Caco-2 (cell line): ENCODE results near the gene GPT2. TPM values are rescaled to one million over a fixed set of nuclear protein-coding genes. Genes with fewer than 3 reads are reported as not detected.
A peak's percentile ranks its signal among the peaks of the same experiment; 100 is the strongest.
"Not testable (repeated sequence)": the region's sequence is repeated elsewhere in the genome, so short reads cannot be mapped to it uniquely, and the experiment has no call there.

Source experiments
- BruUV-seq: library from RNA; stranded (reverse); fragments of 400-500 nt; replicated peaks from 2 replicates; lab custom pipeline; 2021; lab: Mats Ljungman, UMichigan
- CTCF ChIA-PET: fragments of 300-600 bp; sonication (Branson Sonifier 250); formaldehyde crosslinking; loops from one replicate; lab custom pipeline; 2022; ENCODE audit warnings: antibody characterized with exemption; lab: Charles Lee
- POLR2A ChIA-PET: fragments of 300-600 bp; sonication (Branson Sonifier 250); formaldehyde crosslinking; loops from one replicate; lab custom pipeline; 2022; ENCODE audit warnings: antibody characterized with exemption; lab: Charles Lee
- DNase-seq, 2 experiments: peaks; one replicate each; pipeline versions ENCODE4 v3.0.0 to v3.0.0-alpha.2; 2020 to 2022
- H3K27me3 ChIP-seq: replicated peaks from 2 replicates; pipeline ENCODE4 v1.6.0; 2011; ENCODE audit warnings: low read length; ENCODE audit not compliant: control insufficient read depth, insufficient read depth
- H3K36me3 ChIP-seq: 2 replicates; pipeline ENCODE4 v1.5.1; 2011; ENCODE audit warnings: low read length; ENCODE audit not compliant: control insufficient read depth, insufficient read depth
- H3K4me1 ChIP-seq: fragments of 250-450 bp; sonication (Bioruptor Pico); 2 replicates; pipeline ENCODE4 v1.5.1; 2020; ENCODE audit warnings: mild to moderate bottlenecking
- H3K4me3 ChIP-seq: 2 replicates; pipeline ENCODE4 v1.5.1; 2011; ENCODE audit warnings: low read depth, mild to moderate bottlenecking, control low read depth, low read length
- H3K9me3 ChIP-seq: fragments of 250-450 bp; sonication (Bioruptor Pico); 2 replicates; pipeline ENCODE4 v1.5.1; 2020; ENCODE audit warnings: mild to moderate bottlenecking, moderate library complexity
- H3K27ac Mint-ChIP-seq: one replicate; pipeline ENCODE4 v1.8.0; 2022; ENCODE audit warnings: mixed read lengths; ENCODE audit not compliant: unreplicated experiment
- H3K27me3 Mint-ChIP-seq: one replicate; pipeline ENCODE4 v1.8.0; 2022; ENCODE audit warnings: mixed read lengths; ENCODE audit not compliant: insufficient read depth, unreplicated experiment
- H3K36me3 Mint-ChIP-seq: one replicate; pipeline ENCODE4 v1.8.0; 2022; ENCODE audit warnings: mild to moderate bottlenecking, mixed read lengths; ENCODE audit not compliant: insufficient read depth, unreplicated experiment
- H3K4me1 Mint-ChIP-seq: one replicate; pipeline ENCODE4 v1.8.0; 2022; ENCODE audit warnings: low read depth, mixed read lengths; ENCODE audit not compliant: unreplicated experiment
- H3K4me3 Mint-ChIP-seq: one replicate; pipeline ENCODE4 v1.8.0; 2022; ENCODE audit warnings: mild to moderate bottlenecking, moderate library complexity, mixed read lengths; ENCODE audit not compliant: unreplicated experiment
- H3K9me3 Mint-ChIP-seq: one replicate; pipeline ENCODE4 v1.8.0; 2022; ENCODE audit warnings: mixed read lengths; ENCODE audit not compliant: unreplicated experiment
- CTCF ChIP-seq, 2 experiments: fragments of 200-600 bp in 1 of 2; IDR thresholded peaks; 1 replicate in 1 of 2; 2 replicates in 1 of 2; pipeline versions ENCODE4 v1.5.1 to v1.8.0; 2011 to 2022; ENCODE audit warnings: antibody characterized with exemption in 1 of 2, control low read depth in 1 of 2, inconsistent platforms in 1 of 2, low read depth in 1 of 2, low read length in 1 of 2, mild to moderate bottlenecking in 1 of 2, moderate library complexity in 1 of 2; ENCODE audit not compliant: insufficient read depth in 1 of 2, severe bottlenecking in 1 of 2, unreplicated experiment in 1 of 2
- intact Hi-C: fragments of 100-400 bp; cut with micrococcal nuclease; formaldehyde crosslinking; loops from one replicate; pipeline ENCODE4 v1.10.0; 2022; ENCODE audit not compliant: unreplicated experiment
- total RNA-seq: library from RNA; stranded (reverse); gene quantifications from 2 replicates; pipeline ENCODE4 v1.2.3, GENCODE V29; 2022

Gene GPT2
- total RNA-seq, 1 experiment from 2014 or later: 128 TPM

GRCh38 chr16:46932802-46933201, 48.6 kb downstream of the GPT2 start:
- Mint-ChIP-seq H3K27me3 (no peaks in the 10 kb centered on the region), H3K4me3 (peak overlapping the region; percentile 15), H3K27ac (no peak overlapping the region), H3K4me1 (no peaks in the 10 kb centered on the region), H3K36me3 (peaks cover 59% of the 10 kb centered on the region), H3K9me3 (no peaks in the 10 kb centered on the region)
- ChIA-PET POLR2A (no interaction called here), CTCF (interaction anchor here (0.7 to 1.3 kb wide), 2 partner anchors 30 to 79 kb away, joined by 4 read pairs; no protein-coding TSS in a partner anchor)
- H3K4me1 ChIP-seq: no peaks in the 10 kb centered on the region
- no peaks in the 10 kb centered on the region for H3K36me3 ChIP-seq
- DNase-seq: no peak
- BruUV-seq: no TSS peak
- no peak overlapping the region for H3K4me3 ChIP-seq
- TF ChIP-seq CTCF (IDR thresholded peaks at IDR 0.05; ENCODE audit: insufficient read depth in 1 of 2, low read depth in 1 of 2, low read length in 1 of 2, severe bottlenecking in 1 of 2, unreplicated experiment in 1 of 2): no peak
- no peaks in the 10 kb centered on the region for H3K9me3 ChIP-seq
- no peaks in the 10 kb centered on the region for H3K27me3 ChIP-seq
- intact Hi-C loops: no loop called here

- Histone ChIP-seq H3K27me3 (no peaks in the 10 kb centered on the region), H3K4me1 (no peaks in the 10 kb centered on the region), H3K4me3 (no peak overlapping the region), H3K36me3 (no peaks in the 10 kb centered on the region), H3K9me3 (no peaks in the 10 kb centered on the region)
- DNase-seq: no peak
- H3K4me3 Mint-ChIP-seq: no peak overlapping the region
- no peaks in the 10 kb centered on the region for H3K27me3 Mint-ChIP-seq
- ChIA-PET POLR2A (no interaction called here), CTCF (no interaction called here)
- peaks cover 18% of the 10 kb centered on the region for H3K36me3 Mint-ChIP-seq
- no TSS peak for BruUV-seq
- no peaks in the 10 kb centered on the region for H3K4me1 Mint-ChIP-seq
- H3K27ac Mint-ChIP-seq: no peak overlapping the region
- TF ChIP-seq CTCF (IDR thresholded peaks at IDR 0.05; ENCODE audit: insufficient read depth in 1 of 2, low read depth in 1 of 2, low read length in 1 of 2, severe bottlenecking in 1 of 2, unreplicated experiment in 1 of 2): no peak
- no peaks in the 10 kb centered on the region for H3K9me3 Mint-ChIP-seq
- intact Hi-C loops: no loop called here
Measured at GRCh38 chr16:46937536-46937935, 53.4 kb downstream of the GPT2 start.

GRCh38 chr16:46944713-46945112, 60.6 kb downstream of the GPT2 start:
- H3K4me3 ChIP-seq, CTCF ChIA-PET, H3K4me1 Mint-ChIP-seq, H3K27ac Mint-ChIP-seq, H3K27me3 ChIP-seq, DNase-seq, H3K4me3 Mint-ChIP-seq, POLR2A ChIA-PET, H3K27me3 Mint-ChIP-seq, BruUV-seq, H3K9me3 ChIP-seq, H3K9me3 Mint-ChIP-seq, H3K36me3 Mint-ChIP-seq, H3K36me3 ChIP-seq: not testable (repeated sequence)
- peaks cover 15% of the 10 kb centered on the region for H3K4me1 ChIP-seq
- intact Hi-C loops: loop anchor here (5.0 kb wide), 1 partner anchor 93 kb away; no protein-coding TSS in a partner anchor
